Adrenal gland (tissue), 5 donors: ENCODE data around the gene SYT3.

Experiments used
- POLR2A ChIP-seq, 2 donors: fragments of 450-650 bp; IDR thresholded peaks; one replicate each; pipeline ENCODE4 v1.6.1; 2017; ENCODE audit warnings: antibody characterized with exemption in 2 of 2, mild to moderate bottlenecking in 2 of 2, moderate library complexity in 1 of 2
- TF ChIP-seq, protein P1 (sequence below), 6 experiments: fragments of 450-650 bp in 4 of 6; fragments of 200-600 bp in 2 of 6; sonication (generic) in 1 of 6; IDR thresholded peaks; 1 replicate in 5 of 6; 2 replicates in 1 of 6; pipeline versions ENCODE4 v1.5.1 to v1.8.0; 2016 to 2021; ENCODE audit warnings: antibody characterized with exemption in 6 of 6, mild to moderate bottlenecking in 2 of 6, moderate library complexity in 1 of 6
- donor health status: DM: no; HTN: no; CAD: no.

DNA sequence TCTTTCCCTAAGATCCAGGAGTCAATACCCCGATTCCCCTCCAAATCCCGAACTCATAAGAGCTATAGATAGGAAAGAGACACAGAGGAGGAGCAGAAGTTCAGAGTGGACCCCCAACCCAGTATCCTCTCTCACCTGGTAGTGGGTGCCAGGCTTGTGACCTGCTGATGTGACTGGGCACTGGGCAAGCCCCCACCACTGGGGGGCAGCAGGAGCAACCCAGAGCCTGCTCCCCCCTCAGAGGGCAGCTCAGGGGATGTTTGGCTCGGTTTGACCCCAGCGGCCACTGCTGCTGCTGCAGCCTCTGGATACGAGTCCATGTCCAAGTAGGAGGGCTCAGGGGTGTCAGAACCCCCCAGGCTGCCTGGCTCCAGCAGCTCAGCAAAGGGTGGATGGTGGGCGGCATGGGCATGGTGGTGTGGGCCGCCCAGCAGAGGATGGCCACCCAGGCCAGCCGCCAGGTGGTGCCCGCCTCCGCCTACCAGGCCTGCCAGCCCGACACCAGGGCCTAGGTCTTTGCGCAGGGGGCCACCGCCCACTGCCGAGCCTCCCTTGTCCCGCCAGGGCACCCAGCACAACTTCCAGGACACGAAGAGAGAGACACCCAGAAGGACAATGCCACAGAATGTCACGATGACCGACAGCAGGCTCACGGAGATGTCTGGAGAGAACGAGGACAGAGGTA lies 7.4 kb downstream of the SYT3 start:
- TF ChIP-seq, protein P1, sequence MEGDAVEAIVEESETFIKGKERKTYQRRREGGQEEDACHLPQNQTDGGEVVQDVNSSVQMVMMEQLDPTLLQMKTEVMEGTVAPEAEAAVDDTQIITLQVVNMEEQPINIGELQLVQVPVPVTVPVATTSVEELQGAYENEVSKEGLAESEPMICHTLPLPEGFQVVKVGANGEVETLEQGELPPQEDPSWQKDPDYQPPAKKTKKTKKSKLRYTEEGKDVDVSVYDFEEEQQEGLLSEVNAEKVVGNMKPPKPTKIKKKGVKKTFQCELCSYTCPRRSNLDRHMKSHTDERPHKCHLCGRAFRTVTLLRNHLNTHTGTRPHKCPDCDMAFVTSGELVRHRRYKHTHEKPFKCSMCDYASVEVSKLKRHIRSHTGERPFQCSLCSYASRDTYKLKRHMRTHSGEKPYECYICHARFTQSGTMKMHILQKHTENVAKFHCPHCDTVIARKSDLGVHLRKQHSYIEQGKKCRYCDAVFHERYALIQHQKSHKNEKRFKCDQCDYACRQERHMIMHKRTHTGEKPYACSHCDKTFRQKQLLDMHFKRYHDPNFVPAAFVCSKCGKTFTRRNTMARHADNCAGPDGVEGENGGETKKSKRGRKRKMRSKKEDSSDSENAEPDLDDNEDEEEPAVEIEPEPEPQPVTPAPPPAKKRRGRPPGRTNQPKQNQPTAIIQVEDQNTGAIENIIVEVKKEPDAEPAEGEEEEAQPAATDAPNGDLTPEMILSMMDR (IDR thresholded peaks at IDR 0.05) = no peak
- no peak for TF ChIP-seq POLR2A (IDR thresholded peaks at IDR 0.05)
